ENCODE results near the gene PTPN4.

DNA sequence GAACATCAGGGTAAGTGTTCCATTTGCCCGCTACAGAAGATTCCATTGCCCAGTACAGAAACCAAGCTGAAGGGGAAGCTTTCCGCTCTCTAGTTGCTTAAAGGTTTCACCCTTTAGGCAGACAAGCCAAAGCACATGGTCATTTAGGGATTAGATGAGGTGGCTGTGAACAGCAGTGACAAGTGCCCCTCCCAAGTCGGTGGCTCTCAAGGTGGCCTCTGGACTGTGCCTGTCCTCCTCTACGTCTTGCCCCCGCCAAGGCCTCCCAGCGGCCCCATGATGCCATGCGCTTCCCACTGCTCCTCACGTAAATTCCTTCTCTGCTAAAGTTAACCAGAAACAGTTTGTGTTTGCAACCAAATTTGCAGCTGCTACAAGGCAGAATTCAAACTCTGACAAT lies 24.2 kb upstream of the PTPN4 start:
- TF ChIP-seq, protein P1, sequence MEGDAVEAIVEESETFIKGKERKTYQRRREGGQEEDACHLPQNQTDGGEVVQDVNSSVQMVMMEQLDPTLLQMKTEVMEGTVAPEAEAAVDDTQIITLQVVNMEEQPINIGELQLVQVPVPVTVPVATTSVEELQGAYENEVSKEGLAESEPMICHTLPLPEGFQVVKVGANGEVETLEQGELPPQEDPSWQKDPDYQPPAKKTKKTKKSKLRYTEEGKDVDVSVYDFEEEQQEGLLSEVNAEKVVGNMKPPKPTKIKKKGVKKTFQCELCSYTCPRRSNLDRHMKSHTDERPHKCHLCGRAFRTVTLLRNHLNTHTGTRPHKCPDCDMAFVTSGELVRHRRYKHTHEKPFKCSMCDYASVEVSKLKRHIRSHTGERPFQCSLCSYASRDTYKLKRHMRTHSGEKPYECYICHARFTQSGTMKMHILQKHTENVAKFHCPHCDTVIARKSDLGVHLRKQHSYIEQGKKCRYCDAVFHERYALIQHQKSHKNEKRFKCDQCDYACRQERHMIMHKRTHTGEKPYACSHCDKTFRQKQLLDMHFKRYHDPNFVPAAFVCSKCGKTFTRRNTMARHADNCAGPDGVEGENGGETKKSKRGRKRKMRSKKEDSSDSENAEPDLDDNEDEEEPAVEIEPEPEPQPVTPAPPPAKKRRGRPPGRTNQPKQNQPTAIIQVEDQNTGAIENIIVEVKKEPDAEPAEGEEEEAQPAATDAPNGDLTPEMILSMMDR (IDR thresholded peaks at IDR 0.05), result no peak
- no peak for TF ChIP-seq POLR2A (IDR thresholded peaks at IDR 0.05)

Measured in adrenal gland (tissue), 5 donors.